A549 (cell line): ENCODE results near the gene ODF4.

Experiments
- ESRRA ChIP-seq: fragments of 150-350 bp; IDR thresholded peaks from 2 replicates; pipeline ENCODE4 v1.6.1; 2014; ENCODE audit warnings: mild to moderate bottlenecking, low read length, borderline replicate concordance
- JUN ChIP-seq, 2 experiments: fragments of >200 bp; sonication (Bioruptor Twin); formaldehyde crosslinking; IDR thresholded peaks; 2 replicates in 1 of 2; 3 replicates in 1 of 2; pipeline ENCODE4 v1.6.1; 2016 to 2017
- JUNB ChIP-seq: fragments of >200 bp; sonication (Bioruptor Twin); formaldehyde crosslinking; IDR thresholded peaks from 2 replicates; pipeline ENCODE4 v1.6.1; 2016
- POLR2A ChIP-seq: IDR thresholded peaks from 2 replicates; pipeline ENCODE4 v1.6.1; 2012; ENCODE audit warnings: mild to moderate bottlenecking, low read length
- POLR2AphosphoS2 ChIP-seq: conservative IDR thresholded peaks from 2 replicates; pipeline ENCODE4 v1.6.1; 2012; ENCODE audit warnings: low read length, improper control_type of control experiment, inconsistent platforms
- RARB ChIP-seq: fragments of 250-450 bp; sonication (Bioruptor Pico); IDR thresholded peaks from 2 replicates; pipeline ENCODE4 v1.8.0; 2021; ENCODE audit warnings: mild to moderate bottlenecking, moderate library complexity
- RFX5 ChIP-seq: fragments of 450-650 bp; IDR thresholded peaks from 2 replicates; pipeline ENCODE4 v1.7.1; 2014; ENCODE audit warnings: antibody characterized with exemption, mild to moderate bottlenecking, moderate library complexity
- SMC3 ChIP-seq: fragments of >200 bp; sonication (Bioruptor Twin); formaldehyde crosslinking; IDR thresholded peaks from 3 replicates; pipeline ENCODE4 v1.6.1; 2018; ENCODE audit warnings: inconsistent platforms
- TF ChIP-seq, protein P1 (sequence below): IDR thresholded peaks from 2 replicates; pipeline ENCODE4 v1.6.1; 2012
- TF ChIP-seq, protein P2 (sequence below): fragments of >200 bp; sonication (Bioruptor Twin); formaldehyde crosslinking; IDR thresholded peaks from 3 replicates; pipeline ENCODE4 v1.5.1; 2016

DNA sequence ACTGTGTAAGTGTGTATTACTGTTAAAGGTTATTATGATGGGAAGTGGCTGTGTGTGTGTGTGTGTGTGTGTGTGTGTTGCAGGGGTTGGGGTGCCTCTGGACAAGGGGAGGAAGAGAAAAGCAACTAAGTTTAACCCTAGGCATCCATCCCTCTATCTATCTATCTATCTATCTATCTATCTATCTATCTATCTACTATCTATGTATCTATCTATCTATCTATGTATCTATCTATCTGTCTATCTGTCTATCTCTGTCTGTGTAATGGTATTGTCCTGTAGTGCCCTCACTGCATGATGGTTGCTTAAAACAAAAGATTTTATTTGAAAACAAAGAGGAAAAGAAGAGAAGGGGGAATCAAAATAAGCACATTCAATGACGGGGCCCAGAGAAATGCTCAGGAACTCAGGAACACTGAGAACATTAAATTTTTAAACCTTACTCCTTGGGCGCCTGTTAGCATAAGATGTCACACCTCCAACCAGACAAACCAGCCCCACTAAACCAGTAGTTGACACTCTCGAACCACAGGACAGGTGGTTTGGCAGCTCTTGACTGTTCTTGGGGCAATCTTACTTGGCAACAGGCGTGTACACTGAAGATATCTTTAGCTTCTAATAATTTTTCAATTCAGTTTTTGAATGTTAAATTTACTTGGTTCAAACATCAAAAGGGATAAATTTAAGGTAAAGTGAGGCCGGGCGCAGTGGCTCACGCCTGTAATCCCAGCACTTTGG is 48.4 kb downstream of the ODF4 start:
- TF ChIP-seq RARB (CRISPR knock-in tag): no peak
- TF ChIP-seq JUN (IDR thresholded peaks at IDR 0.05): no peak
- TF ChIP-seq, protein P1, sequence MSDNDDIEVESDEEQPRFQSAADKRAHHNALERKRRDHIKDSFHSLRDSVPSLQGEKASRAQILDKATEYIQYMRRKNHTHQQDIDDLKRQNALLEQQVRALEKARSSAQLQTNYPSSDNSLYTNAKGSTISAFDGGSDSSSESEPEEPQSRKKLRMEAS: no peak
- TF ChIP-seq, protein P2, sequence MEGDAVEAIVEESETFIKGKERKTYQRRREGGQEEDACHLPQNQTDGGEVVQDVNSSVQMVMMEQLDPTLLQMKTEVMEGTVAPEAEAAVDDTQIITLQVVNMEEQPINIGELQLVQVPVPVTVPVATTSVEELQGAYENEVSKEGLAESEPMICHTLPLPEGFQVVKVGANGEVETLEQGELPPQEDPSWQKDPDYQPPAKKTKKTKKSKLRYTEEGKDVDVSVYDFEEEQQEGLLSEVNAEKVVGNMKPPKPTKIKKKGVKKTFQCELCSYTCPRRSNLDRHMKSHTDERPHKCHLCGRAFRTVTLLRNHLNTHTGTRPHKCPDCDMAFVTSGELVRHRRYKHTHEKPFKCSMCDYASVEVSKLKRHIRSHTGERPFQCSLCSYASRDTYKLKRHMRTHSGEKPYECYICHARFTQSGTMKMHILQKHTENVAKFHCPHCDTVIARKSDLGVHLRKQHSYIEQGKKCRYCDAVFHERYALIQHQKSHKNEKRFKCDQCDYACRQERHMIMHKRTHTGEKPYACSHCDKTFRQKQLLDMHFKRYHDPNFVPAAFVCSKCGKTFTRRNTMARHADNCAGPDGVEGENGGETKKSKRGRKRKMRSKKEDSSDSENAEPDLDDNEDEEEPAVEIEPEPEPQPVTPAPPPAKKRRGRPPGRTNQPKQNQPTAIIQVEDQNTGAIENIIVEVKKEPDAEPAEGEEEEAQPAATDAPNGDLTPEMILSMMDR: no peak
- no peak for TF ChIP-seq POLR2A
- TF ChIP-seq RFX5: no peak
- no peak for TF ChIP-seq POLR2AphosphoS2
- TF ChIP-seq JUNB: no peak
- no peak for TF ChIP-seq ESRRA
- no peak for TF ChIP-seq SMC3
